Panc1 (cell line): ENCODE data around the gene CIB1. TPM values are rescaled to one million over a fixed set of nuclear protein-coding genes. Genes with fewer than 3 reads are reported as not detected.

Experiments used
- ATAC-seq: fragments of 200-7000 bp; cut with Tn5 transposase; 2 replicates; pipeline ENCODE4 v1.9.1; 2020; ENCODE audit warnings: mild to moderate bottlenecking, moderate library complexity
- BruUV-seq: library from RNA; stranded (reverse); fragments of 400-500 nt; replicated peaks from 2 replicates; lab custom pipeline; 2021; lab: Mats Ljungman, UMichigan
- CTCF ChIA-PET: fragments of 300-600 bp; sonication (Branson Sonifier 250); formaldehyde crosslinking; loops from one replicate; lab custom pipeline; 2022; ENCODE audit warnings: antibody characterized with exemption; lab: Charles Lee
- POLR2A ChIA-PET: fragments of 300-600 bp; sonication (Branson Sonifier 250); formaldehyde crosslinking; loops from one replicate; lab custom pipeline; 2022; ENCODE audit warnings: antibody characterized with exemption; lab: Charles Lee
- DNase-seq: peaks from one replicate; pipeline ENCODE4 v3.0.0-alpha.2; 2010; ENCODE audit warnings: low read depth, low spot score
- H3K27ac ChIP-seq: 2 replicates; pipeline ENCODE4 v1.5.1; 2011; ENCODE audit warnings: mild to moderate bottlenecking, low read length, inconsistent platforms
- H3K27me3 ChIP-seq: fragments of 200-500 bp; sonication (Bioruptor generic); 2 replicates; pipeline ENCODE4 v1.6.0; 2014; ENCODE audit warnings: low read length, inconsistent platforms; ENCODE audit not compliant: control insufficient read depth, insufficient read depth
- H3K36me3 ChIP-seq: fragments of 200-500 bp; sonication (Bioruptor generic); 2 replicates; pipeline ENCODE4 v1.5.1; 2014; ENCODE audit warnings: inconsistent platforms, mild to moderate bottlenecking, low read length, moderate library complexity; ENCODE audit not compliant: control insufficient read depth, insufficient read depth
- H3K4me1 ChIP-seq: 2 replicates; pipeline ENCODE4 v1.5.1; 2011; ENCODE audit warnings: inconsistent platforms, mild to moderate bottlenecking, low read length, moderate library complexity; ENCODE audit not compliant: control insufficient read depth, insufficient read depth
- H3K4me3 ChIP-seq, 2 experiments: 2 replicates each; pipeline ENCODE4 v1.5.1; 2011 to 2012; ENCODE audit warnings: low read depth in 2 of 2, low read length in 2 of 2, mild to moderate bottlenecking in 2 of 2, inconsistent platforms in 1 of 2, moderate library complexity in 1 of 2
- H3K9me3 ChIP-seq: fragments of 200-500 bp; sonication (Bioruptor generic); 2 replicates; pipeline ENCODE4 v1.5.1; 2014; ENCODE audit warnings: low read depth, mild to moderate bottlenecking, inconsistent platforms, low read length, moderate library complexity; ENCODE audit not compliant: control insufficient read depth, insufficient read depth
- CTCF ChIP-seq: fragments of 450-650 bp; IDR thresholded peaks from 2 replicates; pipeline ENCODE4 v1.5.1; 2017; ENCODE audit warnings: mild to moderate bottlenecking
- POLR2AphosphoS5 ChIP-seq: IDR thresholded peaks from 2 replicates; pipeline ENCODE4 v1.6.1; 2012; ENCODE audit warnings: mild to moderate bottlenecking, low read depth, low read length, moderate library complexity
- REST ChIP-seq, 2 experiments: IDR thresholded peaks; 2 replicates each; pipeline ENCODE4 v1.6.1; 2011 to 2012; ENCODE audit warnings: low read depth in 2 of 2, control low read depth in 1 of 2, low read length in 1 of 2, mild to moderate bottlenecking in 1 of 2, moderate library complexity in 1 of 2; ENCODE audit not compliant: insufficient read depth in 1 of 2
- SIN3A ChIP-seq: IDR thresholded peaks from 2 replicates; pipeline ENCODE4 v1.6.1; 2012; ENCODE audit warnings: low read depth, mild to moderate bottlenecking, low read length, moderate library complexity, borderline replicate concordance; ENCODE audit not compliant: insufficient read depth
- TCF7L2 ChIP-seq: IDR thresholded peaks from 2 replicates; pipeline ENCODE4 v1.6.1; 2011; ENCODE audit warnings: mild to moderate bottlenecking, low read depth, low read length, inconsistent platforms
- in situ Hi-C: cut with HindIII; loops from 2 replicates; pipeline ENCODE4 v1.10.0; 2016; ENCODE audit warnings: low sequenced_read_pairs, low pct_unique_long_range_greater_than_20kb
- intact Hi-C: fragments of 100-400 bp; cut with micrococcal nuclease; formaldehyde crosslinking; loops from one replicate; pipeline ENCODE4 v1.10.0; 2022; ENCODE audit not compliant: unreplicated experiment
- total RNA-seq: library from RNA; stranded (reverse); gene quantifications from one replicate; pipeline ENCODE4 v1.2.1, GENCODE V29; 2021; ENCODE audit not compliant: unreplicated experiment

The CIB1 gene
- total RNA-seq, 1 experiment from 2014 or later, result 193 TPM

GRCh38 chr15:90240856-90241255 is 7.1 kb upstream of the CIB1 start:
- Histone ChIP-seq H3K27me3 (no peaks in the 10 kb centered on the region), H3K27ac (no peak overlapping the region), H3K36me3 (no peaks in the 10 kb centered on the region; the same call in 1 of the 2 replicates), H3K4me1 (no peaks in the 10 kb centered on the region), H3K9me3 (no peaks in the 10 kb centered on the region), H3K4me3 (no peak overlapping the region)
- DNase-seq, result no peak
- intact Hi-C loops, result no loop called here
- in situ Hi-C loops, result no loop called here
- no TSS peak for BruUV-seq
- TF ChIP-seq REST (IDR thresholded peaks at IDR 0.05; ENCODE audit: insufficient read depth in 1 of 2, low read depth in 2 of 2, low read length in 1 of 2) (no peak), TCF7L2 (no peak), SIN3A (no peak), CTCF (no peak), POLR2AphosphoS5 (no peak)
- ChIA-PET POLR2A (no interaction called here), CTCF (no interaction called here)
- ATAC-seq, result 0 out of 2 replicates have a peak, but pooled peaks have one; percentile 15

- DNase-seq, result no peak
- H3K27ac ChIP-seq, result no peak overlapping the region
- H3K9me3 ChIP-seq, result no peaks in the 10 kb centered on the region
- H3K4me1 ChIP-seq, result peaks cover 7% of the 10 kb centered on the region
- no peaks in the 10 kb centered on the region; the same call in 1 of the 2 replicates for H3K36me3 ChIP-seq
- no TSS peak for BruUV-seq
- in situ Hi-C loops (no loop called here), intact Hi-C loops (no loop called here)
- POLR2A ChIA-PET, result no interaction called here
- TF ChIP-seq POLR2AphosphoS5 (no peak), CTCF (no peak), SIN3A (no peak), TCF7L2 (no peak), REST (IDR thresholded peaks at IDR 0.05; ENCODE audit: insufficient read depth in 1 of 2, low read depth in 2 of 2, low read length in 1 of 2) (no peak)
- no peak overlapping the region for H3K4me3 ChIP-seq
- H3K27me3 ChIP-seq, result no peaks in the 10 kb centered on the region
- no peak for ATAC-seq
- CTCF ChIA-PET, result no interaction called here
Observed at GRCh38 chr15:90239371-90239770, 5.6 kb upstream of the CIB1 start.
